Adrenal gland (tissue), 12 donors: ENCODE data around the gene UBE2A. TPM values are rescaled to one million over a fixed set of nuclear protein-coding genes. Genes with fewer than 3 reads are reported as not detected.

Source experiments
- DNase-seq, 7 donors: peaks; one replicate each; pipeline ENCODE4 v3.0.0-alpha.2; 2019 to 2020
- H3K27ac ChIP-seq, 5 donors: fragments of 200-600 bp; sonication (generic) in 4 of 5; 1 replicate in 3 of 5; 2 replicates in 2 of 5; pipeline versions ENCODE4 v1.5.1 to v1.8.0; 2016 to 2020; ENCODE audit warnings: mild to moderate bottlenecking in 1 of 5
- H3K27me3 ChIP-seq: fragments of 200-600 bp; 2 replicates; pipeline ENCODE4 v1.8.0; 2021
- H3K36me3 ChIP-seq, 2 donors: fragments of 200-600 bp; replicated peaks in 1 of 2; 1 replicate in 1 of 2; 2 replicates in 1 of 2; pipeline versions ENCODE4 v1.5.1 to v1.8.0; 2018 to 2022
- H3K4me1 ChIP-seq, 2 donors: fragments of 200-600 bp; replicated peaks in 1 of 2; 1 replicate in 1 of 2; 2 replicates in 1 of 2; pipeline versions ENCODE4 v1.5.1 to v1.8.0; 2018 to 2021
- H3K4me3 ChIP-seq, 4 donors: fragments of 200-600 bp; sonication (generic) in 3 of 4; one replicate each; pipeline ENCODE4 v1.5.1; 2016 to 2018
- H3K9me3 ChIP-seq, 3 donors: fragments of 200-600 bp; sonication (generic) in 1 of 3; replicated peaks in 1 of 3; 1 replicate in 2 of 3; 2 replicates in 1 of 3; pipeline versions ENCODE4 v1.5.1 to v1.8.0; 2016 to 2021
- POLR2A ChIP-seq, 2 donors: fragments of 450-650 bp; IDR thresholded peaks; one replicate each; pipeline ENCODE4 v1.6.1; 2017; ENCODE audit warnings: antibody characterized with exemption in 2 of 2, mild to moderate bottlenecking in 2 of 2, moderate library complexity in 1 of 2
- WGBS, 4 donors: extraction: QIAGEN DNeasy Blood & Tissue Kit in 2 of 4; methylation state at CpG; one replicate each; pipeline versions ENCODE4 v1.1.5 to v1.1.7; 2013 to 2017; 5-methylcytosine and 5-hydroxymethylcytosine counted together
- intact Hi-C, 2 donors: fragments of 100-400 bp; cut with DNase I; formaldehyde crosslinking; loops; one replicate each; pipeline versions ENCODE4 v1.14.1 to v1.15.0; 2022 to 2023
- polyA plus RNA-seq, 3 donors: library from polyadenylated mRNA; stranded (reverse); fragments of 200-250 nt in 2 of 3; fragments of 350-450 nt in 1 of 3; fragmentation: Illumina TruSeq in 1 of 3; extraction: RNeasy Lipid Tissue Mini Kit (QIAGEN cat#74804) in 1 of 3; gene quantifications; one replicate each; pipeline ENCODE4 v1.2.3, GENCODE V29; 2013 to 2014
- total RNA-seq, 9 donors: library from RNA; depleted of rRNA in 4 of 9; stranded (reverse); fragments of >200 nt in 4 of 9; fragments of 120-200 nt in 1 of 9; fragmentation: NEBNext Ultra II Directional in 1 of 9; extraction: Animal tissue kit (Norgen Biotek cat#: 25700) in 1 of 9; gene quantifications; one replicate each; pipeline versions ENCODE4 v1.1.0 to v1.2.4, GENCODE V29; 2013 to 2023
- TF ChIP-seq, protein P1 (sequence below), 6 experiments: fragments of 450-650 bp in 4 of 6; fragments of 200-600 bp in 2 of 6; sonication (generic) in 1 of 6; IDR thresholded peaks; 1 replicate in 5 of 6; 2 replicates in 1 of 6; pipeline versions ENCODE4 v1.5.1 to v1.8.0; 2016 to 2021; ENCODE audit warnings: antibody characterized with exemption in 6 of 6, mild to moderate bottlenecking in 2 of 6, moderate library complexity in 1 of 6
- donor health status: healthy with polysubstance abuse.
- donor health status: Bipolar disorder and iron deficiency.
- donor health status: DM: yes; HTN: yes; CAD: no.
- donor health status: DM: no; HTN: no; CAD: no.
- donor health status: DM: no; HTN: no; CAD: no.
- donor health status: DM: yes; HTN: yes; CAD: no.

UBE2A gene
- total and polyA plus RNA-seq, 12 donors, result 18.3 to 88.4 (median 34.4) TPM

DNA sequence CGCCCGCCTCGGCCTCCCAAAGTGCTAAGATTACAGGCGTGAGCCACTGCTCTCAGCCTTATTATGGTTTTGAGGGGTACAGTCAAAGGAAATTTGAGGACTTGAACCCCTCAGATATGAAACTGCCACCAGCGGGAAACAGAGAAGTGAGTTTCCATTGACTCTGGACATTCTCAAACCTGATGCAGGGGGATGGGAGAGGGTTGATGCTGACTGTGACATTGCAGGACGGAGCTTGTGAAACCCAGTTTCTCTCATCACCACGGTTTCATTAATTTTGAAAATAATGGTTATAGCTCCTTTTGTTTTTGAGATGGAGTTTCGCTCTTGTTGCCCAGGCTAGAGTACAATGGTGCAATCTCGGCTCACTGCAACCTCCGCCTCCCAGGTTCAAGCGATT lies 50.1 kb downstream of the UBE2A start:
- DNase-seq, result no peak
- peaks cover 0 to 7% of the 10 kb centered on the region in 2 donors for H3K36me3 ChIP-seq
- no peak overlapping the region for H3K27ac ChIP-seq
- H3K27me3 ChIP-seq, result no peaks in the 10 kb centered on the region
- no peak for TF ChIP-seq POLR2A (IDR thresholded peaks at IDR 0.05)
- TF ChIP-seq, protein P1, sequence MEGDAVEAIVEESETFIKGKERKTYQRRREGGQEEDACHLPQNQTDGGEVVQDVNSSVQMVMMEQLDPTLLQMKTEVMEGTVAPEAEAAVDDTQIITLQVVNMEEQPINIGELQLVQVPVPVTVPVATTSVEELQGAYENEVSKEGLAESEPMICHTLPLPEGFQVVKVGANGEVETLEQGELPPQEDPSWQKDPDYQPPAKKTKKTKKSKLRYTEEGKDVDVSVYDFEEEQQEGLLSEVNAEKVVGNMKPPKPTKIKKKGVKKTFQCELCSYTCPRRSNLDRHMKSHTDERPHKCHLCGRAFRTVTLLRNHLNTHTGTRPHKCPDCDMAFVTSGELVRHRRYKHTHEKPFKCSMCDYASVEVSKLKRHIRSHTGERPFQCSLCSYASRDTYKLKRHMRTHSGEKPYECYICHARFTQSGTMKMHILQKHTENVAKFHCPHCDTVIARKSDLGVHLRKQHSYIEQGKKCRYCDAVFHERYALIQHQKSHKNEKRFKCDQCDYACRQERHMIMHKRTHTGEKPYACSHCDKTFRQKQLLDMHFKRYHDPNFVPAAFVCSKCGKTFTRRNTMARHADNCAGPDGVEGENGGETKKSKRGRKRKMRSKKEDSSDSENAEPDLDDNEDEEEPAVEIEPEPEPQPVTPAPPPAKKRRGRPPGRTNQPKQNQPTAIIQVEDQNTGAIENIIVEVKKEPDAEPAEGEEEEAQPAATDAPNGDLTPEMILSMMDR (IDR thresholded peaks at IDR 0.05), result no peak
- H3K4me3 ChIP-seq, result no peak overlapping the region
- WGBS, 4 donors, result 87 to 92% (median 90%) methylated on average over 7 to 11 of the region's 11 CpGs
- H3K4me1 ChIP-seq, result no peaks in the 10 kb centered on the region
- no peaks in the 10 kb centered on the region for H3K9me3 ChIP-seq
- intact Hi-C loops, result no loop called here

DNA sequence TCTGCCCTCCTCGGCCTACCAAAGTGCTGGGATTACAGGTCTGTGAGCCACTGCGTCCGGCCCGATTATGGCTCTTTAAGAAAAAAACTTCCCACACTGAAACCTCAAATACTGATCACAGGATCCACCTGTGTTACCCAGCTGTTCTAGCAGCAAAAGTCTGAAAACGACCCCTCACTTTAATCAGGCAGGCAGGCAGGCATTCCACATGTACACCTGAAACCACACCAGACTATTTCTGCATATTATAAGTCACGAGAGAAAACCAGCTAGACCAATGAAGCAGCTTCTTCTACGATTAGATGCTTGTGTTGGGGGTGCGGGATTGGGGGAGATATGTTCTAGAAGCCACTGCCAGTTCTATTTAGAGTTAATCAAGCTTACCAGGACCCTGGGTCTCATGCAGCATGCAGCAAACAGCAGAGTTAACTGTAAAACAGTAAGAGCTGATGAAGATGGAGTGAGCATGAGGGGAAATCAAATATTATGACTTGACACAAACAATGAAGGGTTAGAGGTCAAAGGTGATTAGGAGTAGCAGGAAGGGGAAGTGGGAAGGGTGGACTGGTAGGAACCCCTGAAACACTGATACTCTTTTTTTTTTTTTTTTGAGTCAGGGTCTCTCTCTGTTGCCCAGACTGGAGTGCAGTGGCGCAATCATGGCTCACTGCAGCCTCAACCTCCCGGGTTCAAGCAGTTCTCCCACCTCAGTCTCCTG lies 50.7 kb downstream of the UBE2A start:
- H3K4me3 ChIP-seq, result no peak overlapping the region
- no peak for DNase-seq
- H3K9me3 ChIP-seq, result no peaks in the 10 kb centered on the region
- TF ChIP-seq, protein P1 (IDR thresholded peaks at IDR 0.05), result no peak
- no peak for TF ChIP-seq POLR2A (IDR thresholded peaks at IDR 0.05)
- H3K27ac ChIP-seq, result no peak overlapping the region
- H3K27me3 ChIP-seq, result no peaks in the 10 kb centered on the region
- no peaks in the 10 kb centered on the region for H3K4me1 ChIP-seq
- intact Hi-C loops, result no loop called here
- H3K36me3 ChIP-seq, result peaks cover 0 to 11% of the 10 kb centered on the region in 2 donors
- 82 to 91% (median 83%) methylated on average over 3 to 10 of the region's 10 CpGs for WGBS, 4 donors

DNA sequence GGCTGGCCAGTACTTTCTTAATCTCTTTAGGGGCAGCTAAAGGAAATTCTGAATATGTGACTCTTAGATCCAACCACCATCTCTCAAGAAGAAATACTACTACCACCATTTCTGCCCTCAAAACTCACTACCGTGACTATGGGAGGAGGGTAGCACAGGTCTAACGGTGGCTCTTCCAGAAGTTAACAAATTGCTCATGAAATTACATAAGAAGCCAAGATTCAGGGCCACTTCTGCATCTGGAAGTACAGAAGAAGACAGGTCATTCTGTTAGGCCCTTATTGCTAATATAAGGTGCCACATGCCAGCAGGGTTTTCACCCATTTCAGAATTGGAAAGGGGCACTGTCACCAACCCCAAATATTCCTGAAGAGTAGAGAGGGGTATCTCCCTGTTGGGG lies 51.5 kb downstream of the UBE2A start:
- TF ChIP-seq, protein P1 (IDR thresholded peaks at IDR 0.05), result no peak
- TF ChIP-seq POLR2A (IDR thresholded peaks at IDR 0.05), result no peak
- H3K9me3 ChIP-seq, result no peaks in the 10 kb centered on the region
- no peaks in the 10 kb centered on the region for H3K4me1 ChIP-seq
- H3K27ac ChIP-seq, result no peak overlapping the region
- no peaks in the 10 kb centered on the region for H3K27me3 ChIP-seq
- 58 to 70% (median 68%) methylated on average over 2 of the region's 2 CpGs; no CpG with 5 or more reads in 1 of the 4 donors for WGBS, 4 donors
- intact Hi-C loops, result no loop called here
- H3K36me3 ChIP-seq, result peaks cover 0 to 11% of the 10 kb centered on the region in 2 donors
- no peak overlapping the region for H3K4me3 ChIP-seq
- DNase-seq, result no peak

Other genes with a start within 250 kb of the UBE2A start
- 10 to 100 TPM in 1 of 9 donors, 1 to 10 TPM in 6, under 1 TPM in 2; 0.72 to 10.2 (median 3.2) TPM for gene SLC25A43, start 175.2 kb upstream of the UBE2A start, total RNA-seq
- 1 to 10 TPM; 4.1 to 7.5 (median 5.4) TPM for gene SLC25A43, start 175.2 kb upstream of the UBE2A start, polyA plus RNA-seq
- 100 to 1,000 TPM; 102 to 313 (median 221) TPM for gene SLC25A5, start 106.1 kb upstream of the UBE2A start, total RNA-seq
- gene SLC25A5, start 106.1 kb upstream of the UBE2A start, polyA plus RNA-seq, result 100 to 1,000 TPM in 1 of 3 donors, 10 to 100 TPM in 2; 65.2 to 245 (median 77.5) TPM
- gene STEEP1, start 9.2 kb upstream of the UBE2A start, total RNA-seq, result 10 to 100 TPM; 15.9 to 32.0 (median 22.6) TPM
- 10 to 100 TPM in 1 of 3 donors, 1 to 10 TPM in 2; 7.0 to 30.9 (median 8.5) TPM for gene STEEP1, start 9.2 kb upstream of the UBE2A start, polyA plus RNA-seq
- 10 to 100 TPM in 2 of 9 donors, 1 to 10 TPM in 7; 4.2 to 12.8 (median 5.7) TPM for gene NKRF, start 31.9 kb downstream of the UBE2A start, total RNA-seq
- 10 to 100 TPM in 2 of 3 donors, 1 to 10 TPM in 1; 8.0 to 13.2 (median 12.7) TPM for gene NKRF, start 31.9 kb downstream of the UBE2A start, polyA plus RNA-seq
- 100 to 1,000 TPM in 8 of 9 donors, 10 to 100 TPM in 1; 86.5 to 204 (median 128) TPM for gene SEPTIN6, start 118.6 kb downstream of the UBE2A start, total RNA-seq
- gene SEPTIN6, start 118.6 kb downstream of the UBE2A start, polyA plus RNA-seq, result 100 to 1,000 TPM in 1 of 3 donors, 10 to 100 TPM in 2; 42.4 to 332 (median 78.6) TPM
- 1 to 10 TPM in 6 of 9 donors, under 1 TPM in 2, not detected in 1; 0.33 to 5.9 (median 1.4) TPM for gene SOWAHD, start 184.0 kb downstream of the UBE2A start, total RNA-seq
- 1 to 10 TPM in 1 of 3 donors, under 1 TPM in 2; 0.13 to 1.4 (median 0.47) TPM for gene SOWAHD, start 184.0 kb downstream of the UBE2A start, polyA plus RNA-seq
- 1,000 to 10,000 TPM in 8 of 9 donors, 100 to 1,000 TPM in 1; 797 to 3,528 (median 1,914) TPM for gene RPL39, start 217.1 kb downstream of the UBE2A start, total RNA-seq
- gene RPL39, start 217.1 kb downstream of the UBE2A start, polyA plus RNA-seq, result 1,000 to 10,000 TPM; 2,112 to 4,409 (median 2,406) TPM